H9 (cell line): ENCODE data around the gene KTI12. TPM values are rescaled to one million over a fixed set of nuclear protein-coding genes. Genes with fewer than 3 reads are reported as not detected.

Experiments used
- DNase-seq: peaks from one replicate; pipeline ENCODE4 v3.0.0-alpha.2; 2017
- H2AFZ ChIP-seq: one replicate; pipeline ENCODE4 v1.6.1; 2013; ENCODE audit warnings: mild to moderate bottlenecking, low read length, control low read depth, moderate library complexity
- H2AK5ac ChIP-seq: 2 replicates; pipeline ENCODE4 v1.6.1; 2013; ENCODE audit warnings: low read length, control low read depth, mixed read lengths; ENCODE audit not compliant: insufficient read length
- H2BK120ac ChIP-seq: one replicate; pipeline ENCODE4 v1.6.1; 2013; ENCODE audit warnings: low read depth, mild to moderate bottlenecking, low read length, control low read depth, inconsistent platforms; ENCODE audit not compliant: poor library complexity, severe bottlenecking
- H2BK12ac ChIP-seq: 2 replicates; pipeline ENCODE4 v1.6.1; 2013; ENCODE audit warnings: low read length, control low read depth, mixed read lengths, low read depth; ENCODE audit not compliant: insufficient read length
- H2BK15ac ChIP-seq: 2 replicates; pipeline ENCODE4 v1.6.1; 2013; ENCODE audit warnings: low read depth, low read length, control low read depth
- H2BK20ac ChIP-seq: one replicate; pipeline ENCODE4 v1.6.1; 2013; ENCODE audit warnings: low read depth, mild to moderate bottlenecking, low read length, control low read depth, inconsistent platforms; ENCODE audit not compliant: poor library complexity, severe bottlenecking
- H2BK5ac ChIP-seq: 2 replicates; pipeline ENCODE4 v1.6.1; 2013; ENCODE audit warnings: low read length, control low read depth, mixed read lengths; ENCODE audit not compliant: insufficient read length
- H3K14ac ChIP-seq: 2 replicates; pipeline ENCODE4 v1.6.1; 2013; ENCODE audit warnings: low read length, control low read depth; ENCODE audit not compliant: insufficient read depth
- H3K18ac ChIP-seq: 2 replicates; pipeline ENCODE4 v1.6.1; 2013; ENCODE audit warnings: low read depth, mild to moderate bottlenecking, mixed read lengths, low read length, control low read depth; ENCODE audit not compliant: insufficient read length
- H3K23ac ChIP-seq: 2 replicates; pipeline ENCODE4 v1.6.1; 2013; ENCODE audit warnings: low read length, control low read depth, mixed read lengths, low read depth; ENCODE audit not compliant: insufficient read length
- H3K23me2 ChIP-seq: 2 replicates; pipeline ENCODE4 v1.6.1; 2013; ENCODE audit warnings: low read depth, mild to moderate bottlenecking, mixed read lengths, low read length, control low read depth; ENCODE audit not compliant: insufficient read length, poor library complexity, severe bottlenecking
- H3K27ac ChIP-seq: 2 replicates; pipeline ENCODE4 v1.5.1; 2013; ENCODE audit warnings: low read length, control low read depth, mixed read lengths, low read depth; ENCODE audit not compliant: insufficient read length
- H3K27me3 ChIP-seq: 2 replicates; pipeline ENCODE4 v1.6.1; 2013; ENCODE audit warnings: low read length, control low read depth, inconsistent platforms; ENCODE audit not compliant: insufficient read depth
- H3K4ac ChIP-seq: 2 replicates; pipeline ENCODE4 v1.6.1; 2013; ENCODE audit warnings: low read depth, mild to moderate bottlenecking, control low read depth, inconsistent platforms, low read length, moderate library complexity
- H3K4me1 ChIP-seq: 2 replicates; pipeline ENCODE4 v1.6.1; 2013; ENCODE audit warnings: low read length, control low read depth, inconsistent platforms; ENCODE audit not compliant: insufficient read depth
- H3K4me2 ChIP-seq: 2 replicates; pipeline ENCODE4 v1.6.1; 2013; ENCODE audit warnings: low read length, control low read depth, mixed read lengths; ENCODE audit not compliant: insufficient read length, insufficient read depth
- H3K56ac ChIP-seq: 2 replicates; pipeline ENCODE4 v1.6.1; 2013; ENCODE audit warnings: low read depth, mild to moderate bottlenecking, mixed read lengths, low read length, control low read depth; ENCODE audit not compliant: insufficient read length
- H3K79me1 ChIP-seq: 2 replicates; pipeline ENCODE4 v1.6.1; 2013; ENCODE audit warnings: low read depth, mild to moderate bottlenecking, moderate library complexity, low read length, control low read depth, inconsistent platforms; ENCODE audit not compliant: insufficient read depth, poor library complexity, severe bottlenecking
- H3K79me2 ChIP-seq: 2 replicates; pipeline ENCODE4 v1.6.1; 2013; ENCODE audit warnings: low read length, control low read depth, inconsistent platforms; ENCODE audit not compliant: insufficient read depth
- H3K9ac ChIP-seq: 2 replicates; pipeline ENCODE4 v1.6.1; 2013; ENCODE audit warnings: low read length, control low read depth, mixed read lengths; ENCODE audit not compliant: insufficient read length; ENCODE audit errors: extremely low read depth
- H3K9me3 ChIP-seq: one replicate; pipeline ENCODE4 v1.6.1; 2013; ENCODE audit warnings: low read depth, low read length, inconsistent platforms; ENCODE audit not compliant: control insufficient read depth
- H3T11ph ChIP-seq: one replicate; pipeline ENCODE4 v1.6.1; 2013; ENCODE audit warnings: mild to moderate bottlenecking, low read length, control low read depth, inconsistent platforms
- H4K20me1 ChIP-seq: one replicate; pipeline ENCODE4 v1.6.1; 2013; ENCODE audit not compliant: control insufficient read depth, insufficient read length, insufficient read depth
- H4K5ac ChIP-seq: 2 replicates; pipeline ENCODE4 v1.6.1; 2013; ENCODE audit warnings: low read depth, mild to moderate bottlenecking, mixed read lengths, low read length, control low read depth; ENCODE audit not compliant: insufficient read length
- H4K8ac ChIP-seq: replicated peaks from 2 replicates; pipeline ENCODE4 v1.6.1; 2013; ENCODE audit warnings: low read length, control low read depth, mixed read lengths, low read depth; ENCODE audit not compliant: insufficient read length
- H4K91ac ChIP-seq: 2 replicates; pipeline ENCODE4 v1.6.1; 2013; ENCODE audit warnings: low read depth, mild to moderate bottlenecking, moderate library complexity, mixed read lengths, low read length, control low read depth; ENCODE audit not compliant: insufficient read length
- H3K27ac Mint-ChIP-seq, 3 experiments: 2 replicates in 2 of 3; 3 replicates in 1 of 3; pipeline ENCODE4 v1.8.0; 2020 to 2021; ENCODE audit warnings: mixed read lengths in 3 of 3, mild to moderate bottlenecking in 1 of 3, moderate library complexity in 1 of 3
- H3K27me3 Mint-ChIP-seq: 2 replicates; pipeline ENCODE4 v1.8.0; 2021; ENCODE audit warnings: low read depth, mild to moderate bottlenecking, moderate library complexity, mixed read lengths
- H3K36me3 Mint-ChIP-seq, 3 experiments: 2 replicates in 2 of 3; 3 replicates in 1 of 3; pipeline ENCODE4 v1.8.0; 2020 to 2021; ENCODE audit warnings: low read depth in 3 of 3, mixed read lengths in 3 of 3; ENCODE audit not compliant: insufficient read depth in 1 of 3
- H3K4me1 Mint-ChIP-seq, 2 experiments: 2 replicates each; pipeline ENCODE4 v1.8.0; 2020; ENCODE audit warnings: mixed read lengths in 2 of 2
- H3K4me3 Mint-ChIP-seq, 2 experiments: 2 replicates in 1 of 2; 3 replicates in 1 of 2; pipeline ENCODE4 v1.8.0; 2020 to 2021; ENCODE audit warnings: mild to moderate bottlenecking in 2 of 2, mixed read lengths in 2 of 2, moderate library complexity in 1 of 2
- H3K9me3 Mint-ChIP-seq, 2 experiments: 2 replicates in 1 of 2; 3 replicates in 1 of 2; pipeline ENCODE4 v1.8.0; 2020; ENCODE audit warnings: mild to moderate bottlenecking in 2 of 2, mixed read lengths in 2 of 2, moderate library complexity in 1 of 2
- CTCF ChIP-seq: fragments of 200-600 bp; sonication (generic); conservative IDR thresholded peaks from 3 replicates; pipeline ENCODE4 v1.8.0; 2021; ENCODE audit warnings: antibody characterized with exemption, mild to moderate bottlenecking
- WGBS: extraction: QIAGEN DNeasy Blood & Tissue Kit; methylation state at CpG from one replicate; pipeline ENCODE4 v1.1.7; 2013; ENCODE audit warnings: missing lambda C conversion rate, low lambda C conversion rate, mixed read lengths; ENCODE audit not compliant: insufficient read length; ENCODE audit errors: extremely low coverage; 5-methylcytosine and 5-hydroxymethylcytosine counted together
- total RNA-seq: library from RNA; stranded (reverse); gene quantifications from 2 replicates; pipeline ENCODE4 v1.2.1, GENCODE V29; 2021

Gene KTI12
- total RNA-seq, 1 experiment from 2014 or later: 16.7 TPM

GRCh38 chr1:52060822-52061221 lies 27.2 kb upstream of the KTI12 start:
- peaks cover 17 to 19% of the 10 kb centered on the region in 2 experiments for H3K4me1 Mint-ChIP-seq
- H3K9ac ChIP-seq: no peak overlapping the region
- no peak overlapping the region for H2BK5ac ChIP-seq
- no peak overlapping the region for H3K27ac Mint-ChIP-seq
- WGBS: no CpG with 5 or more reads among the region's 4 CpGs
- H3K9me3 ChIP-seq: no peaks in the 10 kb centered on the region
- H3K4me3 Mint-ChIP-seq: no peak overlapping the region
- H4K91ac ChIP-seq: no peak overlapping the region
- no peaks in the 10 kb centered on the region for H3K79me1 ChIP-seq
- no peak overlapping the region for H3T11ph ChIP-seq
- H2AK5ac ChIP-seq: no peak overlapping the region
- no peak overlapping the region for H3K4me2 ChIP-seq
- peaks cover 28 to 74% (median 62%) of the 10 kb centered on the region in 3 experiments; a peak in 6 of 7 replicates for H3K36me3 Mint-ChIP-seq
- H2BK120ac ChIP-seq: no peak overlapping the region
- H3K14ac ChIP-seq: no peak overlapping the region
- H4K8ac ChIP-seq: no peak overlapping the region
- DNase-seq: no peak
- no peak overlapping the region for H2BK12ac ChIP-seq
- peaks cover 19% of the 10 kb centered on the region; the same call in 1 of the 2 replicates for H3K79me2 ChIP-seq
- no peak overlapping the region for H2BK20ac ChIP-seq
- H3K27me3 ChIP-seq: no peaks in the 10 kb centered on the region
- no peaks in the 10 kb centered on the region for H3K4me1 ChIP-seq
- no peak overlapping the region for H3K27ac ChIP-seq
- no peak overlapping the region for H2AFZ ChIP-seq
- H3K56ac ChIP-seq: no peak overlapping the region
- no peak overlapping the region for H4K5ac ChIP-seq
- H3K9me3 Mint-ChIP-seq: no peaks in the 10 kb centered on the region; a peak in 1 of 5 replicates
- H3K23ac ChIP-seq: no peak overlapping the region
- no peak for TF ChIP-seq CTCF
- no peaks in the 10 kb centered on the region for H4K20me1 ChIP-seq
- peaks cover 4% of the 10 kb centered on the region for H3K23me2 ChIP-seq
- no peak overlapping the region for H3K18ac ChIP-seq
- H3K27me3 Mint-ChIP-seq: no peaks in the 10 kb centered on the region
- no peak overlapping the region for H3K4ac ChIP-seq
- no peak overlapping the region for H2BK15ac ChIP-seq
